ENCODE measurements around the gene LFNG.
A peak's percentile ranks its signal among the peaks of the same experiment; 100 is the strongest.

LFNG gene

DNA sequence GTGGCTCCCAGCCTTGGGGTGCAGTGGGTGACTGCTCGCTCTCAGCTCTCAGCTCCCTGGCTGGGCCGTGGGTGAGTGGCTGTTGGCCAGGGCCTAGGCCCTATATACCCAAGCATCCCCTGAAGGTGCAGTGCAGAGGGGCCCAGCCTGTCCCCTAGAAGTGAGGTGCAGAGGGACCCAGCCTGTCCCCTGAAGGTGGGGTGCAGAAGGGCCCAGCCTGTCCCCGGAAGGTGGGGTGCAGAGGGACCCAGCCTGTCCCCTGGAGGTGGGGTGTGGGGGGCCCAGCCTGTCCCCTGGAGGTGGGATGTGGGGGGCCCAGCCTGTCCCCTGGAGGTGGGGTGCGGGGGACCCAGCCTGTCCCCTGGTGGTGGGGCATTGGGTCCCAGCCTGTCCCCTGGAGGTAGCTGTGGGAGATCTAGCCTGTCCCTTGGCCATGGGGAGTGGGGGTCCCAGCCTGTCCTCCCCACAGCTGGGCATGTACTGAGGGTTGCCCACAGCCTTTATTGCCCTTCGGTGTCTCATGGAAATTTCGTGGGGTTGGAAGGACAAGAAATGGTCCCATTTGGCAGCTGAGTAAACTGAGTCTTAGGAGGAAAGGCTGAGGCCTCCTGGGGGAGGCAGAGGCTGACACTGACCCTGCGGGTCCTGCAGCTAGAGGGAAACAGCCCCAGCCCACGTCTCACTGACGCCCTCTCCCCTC, 17.5 kb upstream of the LFNG start:
- H3K4me1 Mint-ChIP-seq: peaks cover 52% of the 10 kb centered on the region
- H3K27ac Mint-ChIP-seq: peak overlapping the region in 2 of 3 experiments; percentile 48 to 71
- TF ChIP-seq, protein P1, sequence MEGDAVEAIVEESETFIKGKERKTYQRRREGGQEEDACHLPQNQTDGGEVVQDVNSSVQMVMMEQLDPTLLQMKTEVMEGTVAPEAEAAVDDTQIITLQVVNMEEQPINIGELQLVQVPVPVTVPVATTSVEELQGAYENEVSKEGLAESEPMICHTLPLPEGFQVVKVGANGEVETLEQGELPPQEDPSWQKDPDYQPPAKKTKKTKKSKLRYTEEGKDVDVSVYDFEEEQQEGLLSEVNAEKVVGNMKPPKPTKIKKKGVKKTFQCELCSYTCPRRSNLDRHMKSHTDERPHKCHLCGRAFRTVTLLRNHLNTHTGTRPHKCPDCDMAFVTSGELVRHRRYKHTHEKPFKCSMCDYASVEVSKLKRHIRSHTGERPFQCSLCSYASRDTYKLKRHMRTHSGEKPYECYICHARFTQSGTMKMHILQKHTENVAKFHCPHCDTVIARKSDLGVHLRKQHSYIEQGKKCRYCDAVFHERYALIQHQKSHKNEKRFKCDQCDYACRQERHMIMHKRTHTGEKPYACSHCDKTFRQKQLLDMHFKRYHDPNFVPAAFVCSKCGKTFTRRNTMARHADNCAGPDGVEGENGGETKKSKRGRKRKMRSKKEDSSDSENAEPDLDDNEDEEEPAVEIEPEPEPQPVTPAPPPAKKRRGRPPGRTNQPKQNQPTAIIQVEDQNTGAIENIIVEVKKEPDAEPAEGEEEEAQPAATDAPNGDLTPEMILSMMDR (IDR thresholded peaks at IDR 0.05; ENCODE audit: unreplicated experiment in 3 of 3): no peak
- no peak overlapping the region for H3K4me3 Mint-ChIP-seq
- H3K27me3 Mint-ChIP-seq (ENCODE audit: low read depth): peaks cover 4% of the 10 kb centered on the region
- no peaks in the 10 kb centered on the region for H3K9me3 Mint-ChIP-seq
- no peaks in the 10 kb centered on the region for H3K36me3 Mint-ChIP-seq (ENCODE audit: low read depth)

DNA sequence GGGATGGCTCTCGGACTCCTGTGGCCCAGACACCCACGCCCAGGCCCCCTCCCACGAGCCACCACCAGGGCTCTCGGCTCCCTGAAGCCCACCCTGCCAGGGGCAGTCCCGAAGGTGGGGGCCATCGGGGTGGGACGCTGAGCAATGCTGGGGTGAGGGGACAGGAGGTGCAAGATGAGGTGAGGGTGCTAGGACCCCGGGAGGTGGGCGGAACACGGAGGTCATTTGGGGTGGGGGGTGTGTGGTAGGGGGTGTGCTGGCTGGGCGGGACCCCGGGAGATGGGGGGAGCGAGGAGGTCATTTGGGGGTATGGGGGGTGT, 17.0 kb upstream of the LFNG start:
- TF ChIP-seq, protein P1 (IDR thresholded peaks at IDR 0.05; ENCODE audit: unreplicated experiment in 3 of 3): no peak
- H3K27me3 Mint-ChIP-seq (ENCODE audit: low read depth): peaks cover 4% of the 10 kb centered on the region
- no peak overlapping the region for H3K4me3 Mint-ChIP-seq
- no peaks in the 10 kb centered on the region for H3K9me3 Mint-ChIP-seq
- no peaks in the 10 kb centered on the region for H3K36me3 Mint-ChIP-seq (ENCODE audit: low read depth)
- peak overlapping the region; percentile 62 to 90 (median 87) for H3K27ac Mint-ChIP-seq
- peaks cover 47% of the 10 kb centered on the region for H3K4me1 Mint-ChIP-seq

DNA sequence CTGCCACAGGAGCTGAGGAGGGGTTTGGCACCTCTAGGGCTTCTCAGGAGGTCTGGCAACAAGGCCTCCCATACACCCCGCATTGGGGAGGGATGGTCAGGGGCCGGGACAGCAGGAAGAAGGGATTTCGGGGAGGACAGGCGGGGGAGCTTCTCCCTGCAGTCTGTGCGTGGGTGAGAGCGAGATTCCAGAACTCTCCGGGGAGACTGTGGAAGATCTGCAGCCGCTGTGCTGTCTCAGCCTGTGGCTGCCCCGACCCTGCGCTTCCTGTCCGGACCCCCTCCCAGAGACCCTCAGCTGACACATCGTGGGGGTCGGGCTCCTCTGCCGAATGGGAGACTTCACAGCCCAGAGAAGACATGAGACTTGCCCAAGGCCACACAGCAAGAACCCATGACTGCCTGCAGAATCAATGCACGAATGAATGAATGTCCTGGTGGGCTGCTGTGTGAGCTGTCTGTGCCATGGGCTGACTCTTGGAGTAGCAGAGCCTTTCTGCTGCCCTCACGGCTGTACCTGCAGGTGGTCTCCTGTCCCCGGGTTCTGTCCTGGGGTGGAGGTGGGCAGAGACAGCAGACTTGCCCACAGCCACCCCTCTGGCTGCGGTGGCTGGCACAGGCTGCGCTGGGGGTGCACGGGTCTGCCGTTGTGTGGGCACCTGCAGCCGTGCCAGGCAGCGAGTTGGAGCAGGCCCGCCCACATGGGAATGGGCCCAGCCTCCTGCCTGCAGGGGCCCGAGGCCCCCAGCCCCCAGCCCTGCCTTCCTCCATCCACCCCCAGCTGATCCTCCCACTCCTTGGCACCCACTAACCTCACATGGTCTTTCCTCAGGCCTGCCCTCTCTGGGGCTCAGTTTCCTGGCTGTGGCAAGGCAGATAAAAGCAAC, 16.3 kb upstream of the LFNG start:
- Mint-ChIP-seq H3K9me3 (no peaks in the 10 kb centered on the region), H3K36me3 (ENCODE audit: low read depth) (no peaks in the 10 kb centered on the region), H3K4me3 (no peak overlapping the region), H3K4me1 (peaks cover 45% of the 10 kb centered on the region), H3K27me3 (ENCODE audit: low read depth) (peaks cover 4% of the 10 kb centered on the region), H3K27ac (peak overlapping the region; percentile 62 to 90 (median 87))
- TF ChIP-seq, protein P1 (IDR thresholded peaks at IDR 0.05; ENCODE audit: unreplicated experiment in 3 of 3): no peak

DNA sequence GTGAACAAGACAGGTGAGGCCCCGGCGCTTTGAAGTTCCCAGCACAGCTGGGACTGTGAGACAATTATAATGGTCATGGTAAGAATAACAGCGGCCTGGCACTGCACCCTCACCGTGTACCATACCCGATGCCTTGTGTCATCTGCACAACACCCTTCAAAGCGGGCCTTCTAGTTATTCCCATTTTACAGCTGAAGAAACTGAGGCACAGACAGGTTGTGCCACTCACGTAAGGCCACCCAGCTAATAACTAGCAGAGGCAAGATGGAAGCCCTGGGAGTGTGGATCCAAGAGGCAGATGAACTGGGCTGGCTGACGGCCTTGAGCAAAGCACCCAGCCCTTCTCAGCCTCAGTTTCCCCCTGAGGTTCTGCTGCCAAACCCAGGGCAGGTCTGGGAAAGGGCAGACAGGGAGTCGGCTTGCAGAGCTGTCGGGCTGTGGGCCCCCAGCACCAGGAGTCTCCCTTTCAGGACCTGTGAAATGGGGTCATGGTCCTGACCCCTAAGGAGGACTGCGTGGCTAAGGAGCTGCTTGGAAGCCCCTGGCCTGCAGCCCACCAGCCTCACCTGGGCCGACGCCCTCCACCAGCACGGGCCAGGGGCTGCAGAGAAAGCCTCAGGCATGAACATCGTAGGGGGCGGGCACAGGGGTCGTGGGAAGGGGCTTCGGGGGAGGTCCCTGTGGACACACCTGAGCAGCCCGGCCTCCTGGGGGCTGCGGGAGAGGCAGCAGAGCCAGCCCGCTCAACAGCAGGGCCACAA, 15.3 kb upstream of the LFNG start:
- peaks cover 45% of the 10 kb centered on the region for H3K4me1 Mint-ChIP-seq
- TF ChIP-seq, protein P1 (IDR thresholded peaks at IDR 0.05; ENCODE audit: unreplicated experiment in 3 of 3): no peak
- H3K27ac Mint-ChIP-seq: peak overlapping the region; percentile 50 to 67 (median 66)
- H3K4me3 Mint-ChIP-seq: no peak overlapping the region
- H3K9me3 Mint-ChIP-seq: no peaks in the 10 kb centered on the region
- peaks cover 4% of the 10 kb centered on the region for H3K27me3 Mint-ChIP-seq (ENCODE audit: low read depth)
- H3K36me3 Mint-ChIP-seq (ENCODE audit: low read depth): no peaks in the 10 kb centered on the region

DNA sequence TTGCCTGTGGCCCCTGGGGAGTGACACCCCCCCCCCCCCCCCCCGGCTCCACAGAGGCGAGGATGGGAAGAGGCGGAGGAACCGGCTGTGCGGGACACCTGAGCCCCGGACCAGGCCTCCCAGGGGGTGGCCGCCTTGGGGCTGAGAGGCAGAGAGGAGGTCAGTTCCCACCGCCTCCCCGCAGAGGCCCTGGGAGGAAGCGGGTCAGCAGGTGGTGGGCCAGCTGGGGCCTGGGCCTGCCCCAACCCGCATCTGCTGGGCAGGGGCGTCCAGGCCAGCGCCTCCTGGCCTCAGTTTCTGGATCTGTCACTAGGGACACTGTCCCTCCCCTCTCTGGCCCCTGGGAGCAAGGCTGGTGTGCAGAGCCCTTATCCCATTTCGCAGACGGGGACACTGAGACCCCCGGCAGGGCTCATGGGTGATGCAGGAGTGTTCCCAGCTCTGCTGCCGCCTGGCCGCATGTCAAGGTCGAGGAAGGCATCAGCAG, 14.6 kb upstream of the LFNG start:
- Mint-ChIP-seq H3K4me1 (peaks cover 42% of the 10 kb centered on the region), H3K27me3 (ENCODE audit: low read depth) (peaks cover 4% of the 10 kb centered on the region), H3K36me3 (ENCODE audit: low read depth) (no peaks in the 10 kb centered on the region), H3K4me3 (no peak overlapping the region), H3K9me3 (no peaks in the 10 kb centered on the region), H3K27ac (peak overlapping the region in 1 of 3 experiments; percentile 22)
- TF ChIP-seq, protein P1 (IDR thresholded peaks at IDR 0.05; ENCODE audit: unreplicated experiment in 3 of 3): no peak

All from nephron (organoid).